K562 (cell line): ENCODE measurements around the gene IRF9.

Experiments used
- CTCF ChIP-seq, 3 experiments: IDR thresholded peaks in 2 of 3; conservative IDR thresholded peaks in 1 of 3; 2 replicates each; pipeline ENCODE4 v1.5.1; 2011 to 2012; ENCODE audit warnings: low read length in 3 of 3, mild to moderate bottlenecking in 3 of 3, control low read depth in 2 of 3, improper control_type of control experiment in 1 of 3, inconsistent platforms in 1 of 3, low read depth in 1 of 3, mixed read lengths in 1 of 3, moderate library complexity in 1 of 3; ENCODE audit not compliant: insufficient read depth in 2 of 3
- ELF4 ChIP-seq: fragments of 450-650 bp; formaldehyde crosslinking; IDR thresholded peaks from 2 replicates; pipeline ENCODE4 v1.4.0; 2022; ENCODE audit warnings: missing genetic modification characterization
- ZBTB8A ChIP-seq: fragments of 450-650 bp; IDR thresholded peaks from 2 replicates; pipeline ENCODE4 v1.6.1; 2018; ENCODE audit warnings: mild to moderate bottlenecking, moderate library complexity; ENCODE audit not compliant: partially characterized antibody
- ZFP1 ChIP-seq: fragments of 450-650 bp; formaldehyde crosslinking; IDR thresholded peaks from 2 replicates; pipeline ENCODE4 v1.4.0; 2020; ENCODE audit warnings: mild to moderate bottlenecking, mixed read lengths
- ZNF592 ChIP-seq: fragments of 450-650 bp; IDR thresholded peaks from 2 replicates; pipeline ENCODE4 v1.6.1; 2017; ENCODE audit warnings: antibody characterized with exemption, mild to moderate bottlenecking

- TF ChIP-seq ZFP1 (CRISPR knock-in tag), result no peak
- no peak for TF ChIP-seq ELF4 (CRISPR knock-in tag)
- TF ChIP-seq ZBTB8A, result no peak
- TF ChIP-seq CTCF (IDR thresholded peaks at IDR 0.05 in 2 of 3, conservative IDR thresholded peaks at IDR 0.05 in 1 of 3; ENCODE audit: insufficient read depth in 2 of 3, low read depth in 1 of 3, low read length in 3 of 3), result no peak
- TF ChIP-seq ZNF592, result no peak
These were observed 10.1 kb upstream of the IRF9 start for GRCh38 chr14:24150993-24151392.
